Retina (tissue), 1 donor: ENCODE data around the gene RHOB.
A peak's percentile ranks its signal among the peaks of the same experiment; 100 is the strongest.

Experiments
- DNase-seq: peaks from one replicate; pipeline ENCODE4 v3.0.0-alpha.2; 2016

RHOB gene

DNA sequence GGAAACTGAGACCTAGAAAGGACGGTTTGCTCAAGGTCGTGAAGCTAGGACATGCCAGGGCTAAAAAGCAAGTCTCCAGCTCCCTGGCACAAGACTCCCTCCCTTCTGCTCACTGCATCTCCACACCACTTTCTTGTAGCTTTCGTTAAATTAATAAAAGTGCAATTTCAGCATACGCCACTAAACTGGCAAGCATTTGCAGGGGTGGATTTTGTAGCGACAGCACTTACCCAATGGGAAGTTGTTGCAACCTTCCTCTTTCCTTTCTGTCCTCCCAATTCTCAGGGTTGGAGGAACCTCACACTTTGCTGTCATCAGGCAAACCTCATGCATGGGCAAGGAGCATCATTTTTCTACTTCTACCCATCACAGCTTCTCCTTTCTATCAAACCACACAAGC, 7.4 kb upstream of the RHOB start:
- no peak for DNase-seq

DNA sequence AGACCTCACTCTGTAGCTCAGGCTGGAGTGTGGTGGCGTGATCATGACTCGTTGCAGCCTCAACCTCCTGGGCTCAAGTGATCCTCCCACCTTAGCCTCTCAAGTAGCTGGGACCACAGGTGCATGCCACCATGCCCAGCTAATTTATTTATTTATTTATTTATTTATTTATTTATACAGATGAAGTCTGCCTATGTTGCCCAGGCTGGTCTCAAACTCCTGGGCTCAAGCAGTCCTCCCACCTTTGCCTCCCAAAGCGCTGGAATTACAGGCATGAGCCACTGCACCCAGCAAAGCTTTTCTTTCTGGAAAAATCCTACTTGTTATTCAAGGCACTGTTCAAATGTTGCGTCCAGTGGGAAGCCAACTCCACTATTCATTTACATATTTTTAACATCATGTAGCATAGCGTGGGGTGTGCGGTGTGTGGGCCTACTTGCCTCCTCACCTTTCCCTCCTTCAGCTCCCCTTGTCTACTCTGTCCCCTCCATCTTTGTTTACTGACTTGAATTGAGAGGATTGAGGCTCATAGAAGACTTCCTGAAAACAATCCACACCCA, 6.8 kb upstream of the RHOB start:
- no peak for DNase-seq

DNA sequence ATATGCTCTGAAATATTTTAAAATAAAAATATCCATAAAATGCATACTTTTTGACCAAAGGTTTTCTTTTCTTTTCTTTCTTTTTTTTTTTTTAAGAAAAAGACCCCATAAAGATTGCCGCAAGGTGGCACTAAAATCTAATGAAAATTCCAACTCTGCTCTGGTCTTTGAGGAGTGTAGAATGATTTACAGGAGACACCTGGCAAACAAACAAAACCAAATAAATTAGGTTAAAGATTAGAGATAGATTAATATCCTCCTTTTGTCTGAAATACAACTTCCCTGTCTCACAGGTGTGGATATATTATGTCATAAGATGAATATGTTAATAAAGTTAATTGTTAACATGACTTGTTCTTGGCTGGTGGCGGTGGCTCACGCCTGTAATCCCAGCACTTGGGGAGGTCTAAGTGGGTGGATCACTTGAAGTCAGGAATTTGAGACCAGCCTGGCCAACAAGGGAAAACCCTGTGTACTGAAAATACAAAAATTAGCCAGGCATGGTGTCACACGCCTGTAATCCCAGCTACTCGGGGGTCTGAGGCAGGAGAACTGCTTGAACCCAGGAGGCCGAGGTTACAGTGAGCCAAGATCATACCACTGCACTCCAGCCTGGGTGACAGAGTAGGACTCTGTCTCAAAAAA, 3.5 kb upstream of the RHOB start:
- peak; percentile 78 for DNase-seq

DNA sequence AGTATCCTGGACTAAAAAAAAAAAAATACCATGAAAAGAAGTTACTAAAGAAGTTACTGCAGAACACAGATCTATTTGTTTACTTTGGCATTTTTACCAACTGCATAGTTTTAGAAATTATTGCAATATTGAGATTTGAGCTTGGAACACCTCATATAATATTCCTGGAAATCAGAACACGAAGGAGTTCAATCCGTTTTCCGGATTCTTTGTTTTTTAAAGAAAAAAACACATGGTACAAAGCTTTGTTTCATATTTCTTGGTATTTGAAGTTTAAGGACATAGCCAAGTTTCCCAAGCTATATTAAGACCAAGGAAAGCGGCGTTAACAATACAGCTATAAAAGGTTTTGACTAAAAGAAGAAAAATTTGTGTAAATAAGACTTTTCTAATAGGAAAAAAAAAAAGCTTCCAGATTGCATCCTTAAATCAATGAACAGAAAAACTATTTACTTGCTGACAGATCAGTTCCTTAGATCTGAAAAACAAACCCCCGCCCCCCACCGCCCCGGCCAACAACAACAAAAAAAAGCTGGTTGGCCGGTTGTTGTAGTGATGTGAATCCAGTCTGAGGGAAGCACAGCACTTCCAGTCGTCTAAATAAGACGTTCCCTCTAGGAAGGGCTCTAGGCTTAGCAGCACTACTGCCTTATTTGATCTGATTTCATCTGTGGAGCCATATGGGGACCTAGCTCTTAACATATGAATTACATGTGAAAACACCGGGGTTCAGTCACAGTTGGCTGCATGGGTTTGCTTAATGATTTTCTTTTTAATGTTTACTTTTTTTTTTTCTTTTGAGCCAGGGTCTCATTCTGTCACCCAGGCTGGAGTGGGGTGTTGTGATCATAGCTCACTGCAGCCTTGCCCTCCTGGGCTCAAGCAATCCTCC, 2.5 kb upstream of the RHOB start:
- no peak for DNase-seq

DNA sequence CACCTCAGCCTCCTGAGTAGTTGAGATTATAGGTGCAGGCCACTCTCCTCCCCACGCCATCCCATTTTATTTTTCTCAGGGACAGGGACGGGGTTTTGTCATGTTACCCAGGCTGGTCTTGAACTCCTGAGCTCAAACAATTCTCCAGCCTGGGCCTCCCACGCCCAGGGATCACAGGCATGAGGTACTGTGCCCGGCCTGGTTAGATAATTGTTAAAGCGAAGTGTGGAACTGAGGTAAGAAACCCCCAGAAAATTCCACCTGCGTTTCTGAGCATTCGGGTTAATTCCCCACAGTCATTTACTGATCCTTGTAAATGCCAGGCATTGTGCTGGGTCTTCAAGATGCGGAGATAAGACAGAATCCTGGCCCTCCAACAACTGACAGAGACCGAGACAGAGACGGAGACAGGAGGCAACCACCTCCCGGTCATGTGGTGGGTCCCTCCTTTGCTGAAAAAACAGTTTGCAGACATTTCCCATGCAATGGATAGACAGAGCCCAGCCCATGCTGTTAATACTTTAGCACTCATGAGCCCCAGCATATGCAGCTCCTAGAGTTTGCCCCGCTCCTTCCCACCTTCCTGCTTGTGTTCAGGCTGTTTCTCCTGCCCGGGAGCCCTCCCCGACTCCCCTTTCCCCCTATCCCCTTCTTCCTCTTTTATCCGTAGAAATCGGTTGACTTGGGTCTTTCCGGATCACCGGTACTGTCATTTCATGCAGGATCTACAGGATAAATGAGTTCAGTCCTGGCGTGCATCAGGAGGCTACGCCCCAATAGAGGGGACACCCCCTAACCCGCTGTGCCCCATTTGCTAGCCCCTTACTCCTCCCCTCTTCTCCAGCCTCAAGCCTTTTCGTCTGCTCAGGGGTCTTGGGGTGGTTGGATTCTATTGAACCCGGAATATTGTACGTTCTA, 1.6 kb upstream of the RHOB start:
- no peak for DNase-seq

DNA sequence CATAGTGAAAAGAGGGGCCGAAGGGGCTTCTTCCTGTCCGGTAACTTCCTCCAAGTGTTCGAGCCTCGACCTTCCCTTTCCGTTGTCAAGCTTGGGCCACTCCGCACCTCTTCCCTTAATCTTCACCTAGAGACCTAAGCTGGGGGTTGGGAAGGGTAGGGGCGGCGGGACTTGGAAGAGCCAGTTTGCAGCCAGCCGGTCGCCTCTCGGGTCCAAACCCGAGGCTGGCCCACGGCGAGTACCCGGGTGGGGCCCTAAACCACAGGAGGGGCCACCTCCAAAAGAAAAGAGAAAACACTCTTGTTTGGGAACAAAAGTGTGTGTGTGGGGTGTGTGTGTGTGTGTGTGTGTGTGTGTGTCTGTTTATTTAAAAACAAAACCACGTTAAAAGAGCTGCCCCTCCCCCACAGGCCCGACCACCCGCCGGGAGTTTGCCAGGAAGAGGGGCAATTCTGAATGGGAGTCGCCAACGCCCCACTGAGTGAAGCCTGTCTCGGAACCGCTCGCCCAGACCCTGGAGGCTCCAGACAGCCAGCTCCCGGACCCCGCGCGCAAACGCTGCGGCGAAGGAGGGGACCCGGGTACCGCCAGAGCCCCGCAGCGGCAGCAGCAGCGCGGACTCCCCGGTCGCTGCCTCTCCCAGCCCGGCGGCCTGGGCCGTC, 488 bp upstream of the RHOB start:
- DNase-seq = no peak

DNA sequence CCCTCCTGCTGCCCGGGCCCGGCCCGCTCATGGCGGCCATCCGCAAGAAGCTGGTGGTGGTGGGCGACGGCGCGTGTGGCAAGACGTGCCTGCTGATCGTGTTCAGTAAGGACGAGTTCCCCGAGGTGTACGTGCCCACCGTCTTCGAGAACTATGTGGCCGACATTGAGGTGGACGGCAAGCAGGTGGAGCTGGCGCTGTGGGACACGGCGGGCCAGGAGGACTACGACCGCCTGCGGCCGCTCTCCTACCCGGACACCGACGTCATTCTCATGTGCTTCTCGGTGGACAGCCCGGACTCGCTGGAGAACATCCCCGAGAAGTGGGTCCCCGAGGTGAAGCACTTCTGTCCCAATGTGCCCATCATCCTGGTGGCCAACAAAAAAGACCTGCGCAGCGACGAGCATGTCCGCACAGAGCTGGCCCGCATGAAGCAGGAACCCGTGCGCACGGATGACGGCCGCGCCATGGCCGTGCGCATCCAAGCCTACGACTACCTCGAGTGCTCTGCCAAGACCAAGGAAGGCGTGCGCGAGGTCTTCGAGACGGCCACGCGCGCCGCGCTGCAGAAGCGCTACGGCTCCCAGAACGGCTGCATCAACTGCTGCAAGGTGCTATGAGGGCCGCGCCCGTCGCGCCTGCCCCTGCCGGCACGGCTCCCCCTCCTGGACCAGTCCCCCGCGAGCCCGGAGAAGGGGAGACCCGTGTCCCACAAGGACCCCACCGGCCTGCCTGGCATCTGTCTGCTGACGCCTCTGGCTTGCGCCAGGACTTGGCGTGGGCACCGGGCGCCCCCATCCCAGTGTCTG, 767 bp downstream of the RHOB start:
- DNase-seq = peak; percentile 88

DNA sequence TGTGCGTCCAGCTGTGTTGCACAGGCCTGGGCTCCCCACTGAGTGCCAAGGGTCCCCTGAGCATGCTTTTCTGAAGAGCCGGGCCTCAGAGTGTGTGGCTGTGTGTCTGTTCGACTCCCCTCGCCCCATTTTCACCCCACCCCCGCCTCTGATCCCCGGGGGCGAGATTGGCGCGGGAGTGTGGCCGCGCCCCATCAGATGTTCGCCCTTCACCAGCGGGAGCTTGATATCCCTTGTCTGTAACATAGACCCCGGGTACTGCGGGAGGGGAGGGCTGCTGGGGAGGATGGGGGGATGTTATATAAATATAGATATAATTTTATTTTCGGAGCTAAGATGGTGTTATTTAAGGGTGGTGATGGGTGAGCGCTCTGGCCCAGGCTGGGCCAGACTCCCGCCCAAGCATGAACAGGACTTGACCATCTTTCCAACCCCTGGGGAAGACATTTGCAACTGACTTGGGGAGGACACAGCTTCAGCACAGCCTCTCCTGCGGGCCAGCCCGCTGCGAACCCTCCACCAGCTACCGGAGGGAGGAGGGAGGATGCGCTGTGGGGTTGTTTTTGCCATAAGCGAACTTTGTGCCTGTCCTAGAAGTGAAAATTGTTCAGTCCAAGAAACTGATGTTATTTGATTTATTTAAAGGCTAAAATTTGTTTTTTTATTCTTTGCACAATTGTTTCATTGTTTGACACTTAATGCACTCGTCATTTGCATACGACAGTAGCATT, 1.5 kb downstream of the RHOB start:
- peak; percentile 50 for DNase-seq

DNA sequence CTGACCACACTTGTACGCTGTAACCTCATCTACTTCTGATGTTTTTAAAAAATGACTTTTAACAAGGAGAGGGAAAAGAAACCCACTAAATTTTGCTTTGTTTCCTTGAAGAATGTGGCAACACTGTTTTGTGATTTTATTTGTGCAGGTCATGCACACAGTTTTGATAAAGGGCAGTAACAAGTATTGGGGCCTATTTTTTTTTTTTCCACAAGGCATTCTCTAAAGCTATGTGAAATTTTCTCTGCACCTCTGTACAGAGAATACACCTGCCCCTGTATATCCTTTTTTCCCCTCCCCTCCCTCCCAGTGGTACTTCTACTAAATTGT, 2.1 kb downstream of the RHOB start:
- no peak for DNase-seq

DNA sequence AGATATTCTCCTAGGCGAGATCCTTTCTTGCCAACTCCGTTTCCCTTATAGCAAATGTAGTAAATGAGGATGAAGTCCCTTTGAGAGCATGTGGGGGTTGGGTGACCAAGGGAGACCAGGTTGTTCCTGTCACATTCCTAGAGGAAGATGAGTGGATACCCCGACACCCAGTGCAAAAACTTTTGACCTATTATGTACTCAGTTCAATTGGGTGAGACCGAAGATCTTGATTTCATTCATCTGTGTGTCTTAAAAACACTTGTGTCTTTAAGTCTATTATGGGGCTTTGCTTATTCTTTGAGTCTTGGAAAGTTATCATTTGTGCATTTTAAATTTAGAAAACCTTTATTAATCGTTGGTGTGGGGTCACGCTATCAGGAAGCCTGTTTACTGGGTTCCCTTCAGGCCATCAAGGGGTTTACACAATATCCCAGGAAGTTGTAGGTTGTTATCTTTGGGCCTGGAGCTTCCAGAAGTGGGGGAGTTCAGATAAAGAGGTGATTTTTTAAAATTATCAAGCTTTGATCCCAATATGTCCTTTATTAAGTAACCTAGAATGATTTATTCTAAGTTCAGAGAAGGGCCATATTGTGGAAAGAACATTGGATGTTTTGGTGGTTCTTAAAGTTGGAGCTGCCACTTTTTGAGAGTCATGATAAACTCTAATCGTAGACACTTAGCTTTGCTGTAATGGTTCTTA, 2.8 kb downstream of the RHOB start:
- DNase-seq = no peak

DNA sequence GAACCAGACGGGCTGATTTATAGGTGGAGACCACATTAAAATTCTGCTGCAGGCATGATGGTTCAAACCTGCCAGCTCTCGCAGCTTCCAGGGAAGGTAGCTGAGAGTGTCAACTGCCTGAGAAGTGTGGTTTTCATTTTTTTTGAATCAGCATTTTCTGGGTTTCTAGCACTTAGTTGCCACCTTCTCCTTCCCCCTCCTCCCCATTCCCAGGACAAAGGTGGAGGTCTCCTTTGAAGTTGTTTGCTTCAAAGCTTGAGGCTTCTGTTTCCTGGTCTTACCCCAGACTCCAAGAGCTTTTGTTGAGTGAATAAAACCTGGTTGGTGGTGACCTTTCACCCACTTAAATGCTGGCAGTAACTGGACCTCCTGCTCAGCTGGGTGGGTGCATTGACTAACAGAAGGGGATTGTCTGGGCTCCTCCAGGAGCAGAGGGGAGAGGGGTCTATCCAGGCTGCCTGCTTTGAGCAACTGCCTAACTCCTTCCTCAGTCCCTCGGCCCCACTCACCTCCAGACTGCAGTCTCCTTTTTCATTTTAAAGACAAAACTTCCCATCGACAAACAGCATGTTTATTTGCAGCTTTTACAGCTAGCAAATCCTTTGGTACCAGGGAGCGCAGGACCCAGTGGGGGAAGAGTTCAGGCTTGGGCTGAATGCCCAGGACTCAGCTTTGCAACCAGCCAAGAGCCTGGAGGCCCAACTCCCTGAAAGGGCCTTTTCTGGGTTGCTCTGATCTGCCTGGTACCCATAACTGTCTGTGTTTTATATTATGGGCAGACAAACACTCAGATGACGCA, 3.5 kb downstream of the RHOB start:
- DNase-seq = peak; percentile 30

DNA sequence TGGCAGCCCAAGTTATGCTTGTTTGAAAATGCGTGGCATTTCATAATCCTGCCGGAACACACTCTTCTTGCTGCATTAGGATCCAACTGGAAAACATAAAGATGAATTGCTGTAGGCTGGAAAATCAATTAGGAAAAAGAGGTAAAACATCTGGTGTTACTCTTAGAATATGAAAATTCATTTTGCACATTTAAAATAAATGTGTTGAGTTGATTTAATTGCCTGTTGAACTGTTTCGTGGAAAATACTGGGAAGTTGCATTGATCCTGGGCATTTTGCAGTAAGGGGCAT, 4.1 kb downstream of the RHOB start:
- no peak for DNase-seq

DNA sequence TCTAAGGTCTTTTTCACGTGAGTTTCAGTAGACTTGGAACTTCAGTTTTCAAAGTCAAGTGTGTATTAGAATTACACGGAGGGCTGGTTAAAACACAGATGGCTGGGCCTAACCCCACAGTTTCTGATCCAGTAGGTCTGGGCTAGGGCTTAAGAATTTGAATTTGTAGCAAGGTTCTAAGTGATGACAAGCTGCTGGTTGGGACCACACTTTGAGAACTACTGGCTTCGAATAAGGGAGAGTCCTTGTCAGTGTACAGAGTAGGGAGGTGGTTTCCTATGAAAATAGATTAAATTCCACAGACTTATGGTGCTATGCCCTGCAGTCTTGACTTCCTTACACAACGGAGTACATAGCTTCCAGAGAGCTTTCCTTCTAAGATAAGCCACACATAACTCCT, 4.5 kb downstream of the RHOB start:
- no peak for DNase-seq

DNA sequence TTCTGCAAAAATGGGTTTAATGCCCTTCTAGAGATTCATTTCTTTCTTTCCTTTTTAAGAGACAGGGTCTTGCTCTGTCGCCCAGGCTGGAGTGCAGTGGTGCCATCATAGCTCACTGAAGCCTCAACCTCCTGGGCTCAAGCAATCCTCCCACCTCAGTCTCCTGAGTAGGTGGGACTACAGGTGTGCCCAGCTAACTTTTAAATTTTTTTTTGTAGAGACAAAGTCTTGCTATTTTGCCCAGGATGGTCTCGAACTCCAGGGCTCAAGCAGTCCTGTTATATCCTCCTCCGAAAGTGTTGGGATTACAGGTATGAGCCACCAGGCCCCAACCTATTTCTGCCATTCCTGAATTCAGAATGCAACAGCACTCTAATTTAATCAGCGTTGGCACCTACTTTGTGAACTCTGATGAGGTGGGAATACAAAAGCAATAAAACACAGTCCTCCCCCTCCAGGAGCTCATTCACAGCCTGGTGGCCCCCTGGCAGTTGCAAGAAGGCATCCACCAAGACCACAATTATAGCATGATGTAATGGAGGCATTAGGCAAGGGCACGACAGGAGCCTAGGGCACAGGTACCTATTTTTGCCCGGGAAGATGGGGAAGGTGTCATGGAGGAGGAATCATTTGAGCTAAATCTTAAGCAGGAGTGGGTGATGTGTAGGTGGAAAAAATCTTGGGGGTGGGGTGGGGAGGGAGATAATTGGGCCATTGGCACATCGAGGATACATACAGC, 5.1 kb downstream of the RHOB start:
- DNase-seq = no peak

DNA sequence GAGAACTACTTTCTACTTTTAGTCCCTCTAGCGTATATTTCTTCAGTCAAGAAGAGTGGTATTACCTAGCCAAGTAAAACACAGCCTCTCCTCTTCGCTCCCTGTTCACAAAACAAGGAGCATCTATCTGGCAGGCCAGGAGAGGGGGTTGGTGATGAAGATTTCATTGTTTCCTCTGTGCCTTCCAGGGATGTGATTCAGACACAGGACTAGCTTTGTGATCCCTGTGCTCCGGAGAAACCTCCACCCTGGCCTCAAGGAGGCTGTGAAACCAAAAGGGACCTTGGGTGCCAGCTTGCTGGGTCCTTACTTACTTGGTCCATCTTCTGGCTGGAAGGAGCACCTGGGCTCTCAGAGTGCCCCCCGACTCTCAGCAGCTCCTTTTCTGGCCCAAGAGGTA, 5.7 kb downstream of the RHOB start:
- DNase-seq = no peak

DNA sequence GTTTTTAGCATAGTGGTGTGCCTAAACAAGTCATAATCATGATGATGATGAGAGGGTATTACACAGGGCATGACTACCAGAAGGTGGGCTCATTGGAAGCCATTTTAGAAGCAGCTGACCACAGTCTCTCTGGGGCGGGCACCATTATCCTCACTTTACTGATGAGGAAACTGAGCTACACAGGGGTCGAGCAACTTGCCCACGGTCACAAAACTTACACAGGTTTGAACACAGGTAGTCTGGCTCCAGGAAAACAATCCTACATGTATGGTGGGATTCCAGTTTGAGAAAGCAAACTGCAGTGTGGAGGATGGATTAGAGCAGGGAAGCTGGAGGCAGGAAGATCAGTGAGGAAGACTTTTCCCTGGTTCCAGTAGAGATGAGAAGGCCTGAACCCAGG, 6.2 kb downstream of the RHOB start:
- DNase-seq = no peak

DNA sequence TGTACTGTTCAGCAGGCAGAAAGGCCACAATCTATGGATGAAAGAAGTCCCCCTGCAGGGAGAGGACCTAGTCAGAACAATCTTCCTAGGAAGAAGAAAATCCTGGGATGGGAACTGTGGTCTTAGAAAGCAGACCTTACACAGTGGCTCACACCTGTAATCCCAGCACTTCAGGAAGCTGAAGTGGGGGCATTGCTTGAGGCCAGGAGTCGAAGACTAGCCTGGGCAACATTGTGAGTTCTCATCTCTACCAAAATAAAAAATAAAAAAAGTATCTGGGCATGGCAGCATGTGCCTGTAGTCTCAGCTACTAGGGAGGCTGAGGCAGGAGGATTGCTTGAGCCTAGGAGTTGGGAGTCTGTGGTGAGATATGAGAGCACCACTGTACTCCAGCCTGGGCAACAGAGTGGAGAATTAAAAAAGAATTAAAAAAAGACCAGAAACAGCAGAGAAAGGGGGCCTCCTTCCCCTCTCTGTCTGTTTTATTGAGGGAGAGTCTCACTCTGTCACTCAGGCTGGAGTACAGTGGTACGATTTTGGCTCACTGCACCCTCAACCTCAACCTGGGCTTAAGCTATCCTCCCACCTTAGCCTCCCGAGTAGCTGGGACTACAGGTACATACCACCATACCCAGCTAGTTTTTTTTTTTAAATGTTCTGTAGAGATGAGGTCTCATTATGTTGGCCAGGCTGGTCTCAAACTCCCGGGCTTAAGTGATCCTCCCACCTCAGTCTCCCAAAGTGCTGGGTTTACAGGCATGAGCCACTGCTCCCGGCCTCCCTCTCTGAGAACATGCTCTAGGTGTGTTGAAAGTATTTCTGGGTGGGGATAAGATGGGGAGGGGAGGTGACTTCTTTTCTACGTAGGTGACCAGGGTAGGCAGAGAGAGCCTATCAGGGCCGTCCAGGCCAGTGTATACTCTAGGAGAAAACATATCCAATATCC, 7.4 kb downstream of the RHOB start:
- no peak for DNase-seq

DNA sequence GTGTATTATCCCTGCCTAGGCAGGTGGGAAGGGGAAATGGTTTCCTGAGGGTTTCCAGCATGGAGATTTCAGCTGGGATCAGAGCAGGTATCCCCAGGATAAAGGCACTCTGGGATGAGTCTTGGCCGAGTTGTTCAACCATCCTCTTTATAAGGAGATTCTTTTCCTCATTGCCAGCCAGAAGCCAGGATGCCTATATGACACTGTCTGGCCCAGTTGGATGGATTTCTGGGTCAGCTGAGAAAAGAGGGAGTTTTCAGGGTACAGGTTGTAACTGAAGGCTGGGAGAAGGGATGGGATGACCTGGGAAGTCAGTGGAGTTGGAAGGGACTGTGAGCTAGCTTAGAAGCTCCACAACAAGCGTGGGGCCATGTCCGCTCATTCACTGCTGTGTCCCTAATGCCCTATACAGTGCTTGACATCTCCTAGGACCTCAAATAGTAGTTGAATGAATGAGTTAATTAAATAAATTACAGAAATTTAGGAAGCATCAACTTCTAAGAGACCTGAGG, 8.3 kb downstream of the RHOB start:
- DNase-seq = no peak
